SJSA1 (cell line): ENCODE data around the gene MRPS21. TPM values are rescaled to one million over a fixed set of nuclear protein-coding genes. Genes with fewer than 3 reads are reported as not detected.

ENCODE experiments used
- total RNA-seq: library from RNA; depleted of rRNA; stranded (reverse); fragments of >200 nt; shearing (Covaris generic); gene quantifications from 2 replicates; pipeline ENCODE4 v1.2.3, GENCODE V29; 2014; rRNA removed

Gene MRPS21
- total RNA-seq, 1 experiment from 2014 or later, result 45.5 TPM

Other genes starting within 250 kb of the MRPS21 start
- 52.6 and 54.8 TPM in 2 replicates for gene VPS45, start 226.1 kb upstream of the MRPS21 start, total RNA-seq
- gene PLEKHO1, start 143.9 kb upstream of the MRPS21 start, total RNA-seq, result 76.2 and 90.1 TPM in 2 replicates
- gene ANP32E, start 57.7 kb upstream of the MRPS21 start, total RNA-seq, result 95.3 and 103 TPM in 2 replicates
- not detected in 2 replicates for gene CA14, start 36.1 kb upstream of the MRPS21 start, total RNA-seq
- gene APH1A, start 24.8 kb upstream of the MRPS21 start, total RNA-seq, result 113 and 122 TPM in 2 replicates
- 0.21 TPM in 1 of 2 replicates, not detected in the other for gene C1orf54, start 21.1 kb upstream of the MRPS21 start, total RNA-seq
- gene CIART, start 11.3 kb upstream of the MRPS21 start, total RNA-seq, result 5.9 and 6.1 TPM in 2 replicates
- gene PRPF3, start 27.7 kb downstream of the MRPS21 start, total RNA-seq, result 40.2 and 49.6 TPM in 2 replicates
- gene RPRD2, start 70.3 kb downstream of the MRPS21 start, total RNA-seq, result 3.9 and 9.9 TPM in 2 replicates
- 8.7 and 13.3 TPM in 2 replicates for gene TARS2, start 193.6 kb downstream of the MRPS21 start, total RNA-seq
- 22.7 and 43.4 TPM in 2 replicates for gene ECM1, start 214.2 kb downstream of the MRPS21 start, total RNA-seq
- gene FALEC, start 221.9 kb downstream of the MRPS21 start, total RNA-seq, result not detected in 2 replicates